Upper lobe of right lung (tissue), 1 donor: ENCODE results near the gene JAM3. TPM values are rescaled to one million over a fixed set of nuclear protein-coding genes. Genes with fewer than 3 reads are reported as not detected.
"Not testable (repeated sequence)": the region's sequence is repeated elsewhere in the genome, so short reads cannot be mapped to it uniquely, and the experiment has no call there.

Experiments used
- ATAC-seq: fragments of 200-7000 bp; cut with Tn5 transposase; one replicate; pipeline ENCODE4 v1.9.1; 2020; ENCODE audit warnings: mild to moderate bottlenecking, moderate library complexity
- DNase-seq: peaks from one replicate; pipeline ENCODE4 v3.0.0-alpha.2; 2020
- H3K27ac ChIP-seq: fragments of 200-600 bp; one replicate; pipeline ENCODE4 v1.8.0; 2022
- H3K27me3 ChIP-seq: fragments of 200-600 bp; one replicate; pipeline ENCODE4 v1.8.0; 2022; ENCODE audit warnings: mild to moderate bottlenecking
- H3K36me3 ChIP-seq: fragments of 200-600 bp; one replicate; pipeline ENCODE4 v1.8.0; 2022
- H3K4me1 ChIP-seq: fragments of 200-600 bp; one replicate; pipeline ENCODE4 v1.8.0; 2022
- H3K4me3 ChIP-seq: fragments of 200-600 bp; one replicate; pipeline ENCODE4 v1.8.0; 2022; ENCODE audit warnings: mild to moderate bottlenecking
- H3K9me3 ChIP-seq: fragments of 200-600 bp; one replicate; pipeline ENCODE4 v1.8.0; 2022
- intact Hi-C: fragments of 100-400 bp; cut with DNase I; formaldehyde crosslinking; loops from one replicate; pipeline ENCODE4 v1.11.0; 2022
- total RNA-seq: library from RNA; stranded (reverse); fragmentation: NEBNext Ultra II Directional; extraction: Animal tissue kit (Norgen Biotek cat#: 25700); gene quantifications from one replicate; pipeline ENCODE4 v1.2.1, GENCODE V29; 2021
- TF ChIP-seq, protein P1 (sequence below): fragments of 200-600 bp; IDR thresholded peaks from one replicate; pipeline ENCODE4 v1.8.0; 2022; ENCODE audit warnings: antibody characterized with exemption
- donor health status: DM: no; HTN: yes; CAD: no; lungs with severe emphysema.

The JAM3 gene
- total RNA-seq, 1 donor from 2014 or later = 26.9 TPM

DNA sequence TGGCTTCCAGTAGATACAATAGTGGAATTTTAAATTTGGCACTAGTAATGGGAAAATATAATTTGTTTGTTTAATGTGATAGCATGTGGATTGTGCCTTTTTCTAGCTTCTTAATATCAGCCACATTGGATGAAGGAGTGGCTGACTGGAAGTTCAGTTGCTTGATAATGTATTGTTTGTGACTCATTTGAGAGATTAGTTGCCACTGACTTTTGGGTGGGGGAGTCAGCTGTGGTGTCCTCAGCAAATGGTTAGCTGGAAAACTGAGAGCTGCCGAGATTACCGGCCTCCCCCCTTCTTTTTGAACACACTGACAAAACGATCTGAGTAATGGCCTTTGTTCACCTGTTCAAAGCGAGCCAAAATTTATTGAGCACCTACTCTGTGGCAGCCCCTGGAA, 5.5 kb downstream of the JAM3 start:
- TF ChIP-seq, protein P1, sequence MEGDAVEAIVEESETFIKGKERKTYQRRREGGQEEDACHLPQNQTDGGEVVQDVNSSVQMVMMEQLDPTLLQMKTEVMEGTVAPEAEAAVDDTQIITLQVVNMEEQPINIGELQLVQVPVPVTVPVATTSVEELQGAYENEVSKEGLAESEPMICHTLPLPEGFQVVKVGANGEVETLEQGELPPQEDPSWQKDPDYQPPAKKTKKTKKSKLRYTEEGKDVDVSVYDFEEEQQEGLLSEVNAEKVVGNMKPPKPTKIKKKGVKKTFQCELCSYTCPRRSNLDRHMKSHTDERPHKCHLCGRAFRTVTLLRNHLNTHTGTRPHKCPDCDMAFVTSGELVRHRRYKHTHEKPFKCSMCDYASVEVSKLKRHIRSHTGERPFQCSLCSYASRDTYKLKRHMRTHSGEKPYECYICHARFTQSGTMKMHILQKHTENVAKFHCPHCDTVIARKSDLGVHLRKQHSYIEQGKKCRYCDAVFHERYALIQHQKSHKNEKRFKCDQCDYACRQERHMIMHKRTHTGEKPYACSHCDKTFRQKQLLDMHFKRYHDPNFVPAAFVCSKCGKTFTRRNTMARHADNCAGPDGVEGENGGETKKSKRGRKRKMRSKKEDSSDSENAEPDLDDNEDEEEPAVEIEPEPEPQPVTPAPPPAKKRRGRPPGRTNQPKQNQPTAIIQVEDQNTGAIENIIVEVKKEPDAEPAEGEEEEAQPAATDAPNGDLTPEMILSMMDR = no peak
- peaks cover 3% of the 10 kb centered on the region for H3K27me3 ChIP-seq
- H3K4me3 ChIP-seq = no peak overlapping the region
- H3K36me3 ChIP-seq = no peaks in the 10 kb centered on the region
- no peak for ATAC-seq
- intact Hi-C loops = no loop called here
- no peak overlapping the region for H3K27ac ChIP-seq
- DNase-seq = no peak
- H3K9me3 ChIP-seq = no peaks in the 10 kb centered on the region
- peaks cover 4% of the 10 kb centered on the region for H3K4me1 ChIP-seq

DNA sequence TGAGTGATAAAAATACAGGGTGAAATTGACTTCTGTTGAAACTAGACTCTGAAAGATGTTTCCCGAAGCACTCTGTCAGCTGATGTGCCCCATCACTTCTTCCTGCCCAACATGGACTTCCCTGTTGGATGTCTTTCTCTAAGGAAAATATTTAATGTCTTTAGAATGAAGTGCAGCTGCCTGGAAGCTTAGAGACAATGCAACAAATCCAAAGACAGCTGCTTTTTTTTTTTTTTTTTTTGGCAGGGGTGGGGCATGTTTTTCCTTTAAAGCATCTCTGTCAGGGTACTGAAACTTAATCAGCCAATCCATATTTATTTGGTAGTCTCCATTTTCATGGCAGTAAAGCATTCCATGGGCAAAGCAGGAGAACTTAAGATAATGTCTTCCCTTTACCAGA, 5.9 kb downstream of the JAM3 start:
- TF ChIP-seq, protein P1 = no peak
- peaks cover 3% of the 10 kb centered on the region for H3K27me3 ChIP-seq
- no peak overlapping the region for H3K27ac ChIP-seq
- H3K4me3 ChIP-seq = no peak overlapping the region
- ATAC-seq (no peak), DNase-seq (no peak)
- peaks cover 4% of the 10 kb centered on the region for H3K4me1 ChIP-seq
- intact Hi-C loops = no loop called here
- H3K9me3 ChIP-seq = no peaks in the 10 kb centered on the region
- H3K36me3 ChIP-seq = no peaks in the 10 kb centered on the region

DNA sequence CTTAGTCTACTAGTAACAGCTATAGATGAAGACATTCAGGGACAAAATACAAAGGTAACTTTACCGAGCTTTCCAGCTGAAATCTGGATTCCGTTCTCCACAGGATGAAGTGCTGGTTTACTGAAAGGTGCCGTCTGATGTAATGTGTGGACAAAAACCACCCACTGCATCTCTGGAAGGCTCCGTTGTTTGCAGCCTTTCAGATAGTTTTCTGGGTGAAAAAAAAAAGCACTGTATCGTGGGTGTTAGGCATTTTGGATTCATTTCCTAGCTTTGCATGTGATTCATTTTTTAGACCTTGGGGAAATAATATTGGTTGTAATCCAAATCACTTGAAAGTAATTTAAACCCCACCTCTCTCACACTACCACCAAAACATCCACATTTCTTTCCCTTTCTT, 10.4 kb downstream of the JAM3 start:
- TF ChIP-seq, protein P1 = no peak
- H3K36me3 ChIP-seq = no peaks in the 10 kb centered on the region

DNA sequence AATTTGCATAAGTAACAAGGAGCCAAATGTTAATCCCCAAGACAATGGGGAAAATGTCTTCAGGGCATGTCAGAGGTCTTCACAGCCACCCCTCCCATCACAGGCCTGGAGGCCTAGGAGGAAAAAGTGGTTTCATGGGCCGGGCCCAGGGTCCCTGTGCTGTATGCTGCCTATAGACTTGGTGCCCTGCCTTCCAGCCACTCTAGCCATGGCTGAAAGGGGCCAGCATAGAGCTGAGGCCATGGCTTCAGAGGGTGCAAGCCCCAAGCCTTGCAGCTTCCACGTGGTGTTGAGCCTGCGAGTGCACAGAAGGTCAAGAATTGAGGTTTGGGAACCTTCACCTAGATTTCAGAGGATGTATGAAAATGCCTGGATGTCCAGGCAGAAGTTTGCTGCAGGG, 12.4 kb downstream of the JAM3 start:
- H3K4me3 ChIP-seq, H3K9me3 ChIP-seq, DNase-seq, intact Hi-C loops, H3K27me3 ChIP-seq, H3K27ac ChIP-seq, H3K36me3 ChIP-seq, H3K4me1 ChIP-seq, ATAC-seq: not testable (repeated sequence)

More for the DNA sequence above, 10.4 kb downstream of the JAM3 start:
- DNase-seq (no peak), ATAC-seq (no peak)
- no peak overlapping the region for H3K4me3 ChIP-seq
- intact Hi-C loops = no loop called here
- H3K27me3 ChIP-seq = no peaks in the 10 kb centered on the region
- no peaks in the 10 kb centered on the region for H3K4me1 ChIP-seq
- H3K27ac ChIP-seq = no peak overlapping the region
- H3K9me3 ChIP-seq = no peaks in the 10 kb centered on the region

DNA sequence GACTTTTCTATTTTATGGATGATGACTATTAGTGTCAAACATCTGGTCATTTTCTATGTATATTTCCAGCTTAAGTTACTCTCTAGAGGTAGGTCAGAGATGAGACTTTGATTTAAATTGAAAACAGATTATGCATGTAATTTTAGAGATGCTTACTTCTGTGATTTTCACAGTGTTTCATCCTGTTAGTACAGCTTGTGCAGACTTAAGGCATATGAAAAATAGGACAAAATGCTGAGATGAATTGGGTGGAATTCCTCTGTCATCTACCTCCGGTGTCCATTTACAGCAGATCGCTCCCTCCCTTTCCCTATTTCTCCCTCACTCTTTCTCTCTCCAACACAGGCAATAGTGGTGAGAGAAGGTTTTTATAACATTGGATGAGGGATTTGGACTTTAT, 14.1 kb downstream of the JAM3 start:
- Histone ChIP-seq H3K36me3 (no peaks in the 10 kb centered on the region), H3K27me3 (no peaks in the 10 kb centered on the region), H3K9me3 (no peaks in the 10 kb centered on the region), H3K4me1 (no peaks in the 10 kb centered on the region), H3K4me3 (no peak overlapping the region), H3K27ac (no peak overlapping the region)
- no peak for ATAC-seq
- DNase-seq = no peak
- TF ChIP-seq, protein P1 = no peak
- intact Hi-C loops = no loop called here

DNA sequence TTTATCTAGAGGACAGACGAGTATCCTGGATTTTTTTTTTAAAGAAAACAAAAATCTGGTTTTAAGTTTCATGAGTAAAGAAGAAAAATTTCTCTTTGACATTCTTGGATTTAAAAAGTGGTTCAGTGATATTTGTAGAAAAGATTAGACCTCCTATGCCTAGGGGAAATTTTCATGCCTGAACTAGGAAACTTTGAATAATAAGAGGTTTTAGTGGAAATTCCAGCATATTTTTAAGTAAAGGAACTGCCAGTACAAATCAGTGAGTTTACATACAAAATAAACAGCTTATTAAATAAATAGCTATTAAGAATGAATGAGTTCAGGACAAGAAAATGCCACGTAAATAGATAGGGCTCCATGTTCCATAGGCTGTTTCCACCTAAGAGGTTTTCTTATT, 17.5 kb downstream of the JAM3 start:
- no peak overlapping the region for H3K4me3 ChIP-seq
- H3K36me3 ChIP-seq = no peaks in the 10 kb centered on the region
- TF ChIP-seq, protein P1 = no peak
- no peak for DNase-seq
- H3K27me3 ChIP-seq = no peaks in the 10 kb centered on the region
- no peak for ATAC-seq
- H3K27ac ChIP-seq = no peak overlapping the region
- intact Hi-C loops = no loop called here
- H3K9me3 ChIP-seq = no peaks in the 10 kb centered on the region
- no peaks in the 10 kb centered on the region for H3K4me1 ChIP-seq

DNA sequence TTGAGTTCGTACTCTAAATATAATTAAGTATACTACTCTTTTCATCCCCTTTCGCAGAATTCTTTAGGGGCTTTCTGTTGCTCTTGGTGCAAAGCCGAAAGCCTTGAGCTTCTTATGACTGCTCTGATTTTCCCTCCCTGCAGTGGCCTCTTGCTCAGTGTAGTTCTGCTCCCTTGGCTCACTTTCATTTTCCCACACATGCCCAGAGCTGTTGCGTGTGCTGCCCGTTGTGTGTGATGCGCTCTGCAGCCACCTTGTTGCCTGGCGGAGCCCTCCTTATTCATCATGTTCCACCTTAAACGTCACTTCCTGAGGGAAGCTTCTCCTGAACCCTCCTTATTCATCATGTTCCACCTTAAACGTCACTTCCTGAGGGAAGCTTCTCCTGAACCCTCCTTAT, 23.1 kb downstream of the JAM3 start:
- H3K36me3 ChIP-seq, H3K9me3 ChIP-seq, ATAC-seq, intact Hi-C loops, H3K4me1 ChIP-seq, DNase-seq, H3K4me3 ChIP-seq, H3K27ac ChIP-seq, H3K27me3 ChIP-seq: not testable (repeated sequence)
